Activated naive CD4-positive, alpha-beta T cell treated with anti-CD3 and anti-CD28 coated beads, Interleukin-2, amount 50 U/mL, for 16 hours (primary cell): ENCODE measurements around the gene ANAPC1.
"Not testable (repeated sequence)": the region's sequence is repeated elsewhere in the genome, so short reads cannot be mapped to it uniquely, and the experiment has no call there.

Source experiments
- DNase-seq: peaks from one replicate; pipeline ENCODE4 v3.0.0-alpha.2; 2020

ANAPC1 gene

DNA sequence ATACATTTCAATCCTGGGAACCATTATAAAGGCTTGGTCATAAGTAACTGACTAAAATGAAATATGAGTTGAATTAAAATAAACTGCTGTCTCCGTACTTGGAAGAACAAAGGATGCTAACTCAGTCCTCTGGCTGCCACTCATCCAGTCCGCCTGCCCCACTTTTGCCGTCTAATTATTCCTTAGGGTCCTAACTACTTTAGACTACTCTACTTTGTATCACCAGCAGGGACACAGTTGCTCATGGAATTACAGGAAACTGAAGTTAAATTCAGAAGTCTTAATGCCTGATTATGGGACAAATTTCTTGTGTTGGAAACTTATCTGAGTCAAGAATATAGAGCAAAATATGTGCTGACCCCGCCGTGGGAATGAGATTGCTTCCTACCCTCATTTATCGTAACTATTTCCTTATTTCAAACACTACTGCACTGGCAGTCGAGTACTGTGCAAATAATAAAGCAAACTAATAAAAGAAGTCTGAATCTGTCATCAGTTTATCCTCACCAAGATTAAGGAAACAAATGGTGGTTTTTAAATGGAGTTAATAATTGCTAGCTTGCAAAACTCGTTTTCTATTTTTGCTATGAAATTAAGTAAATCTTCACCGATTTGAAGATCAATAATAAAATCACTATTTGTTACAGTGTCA is 102.4 kb downstream of the ANAPC1 start:
- DNase-seq, result not testable (repeated sequence)

- not testable (repeated sequence) for DNase-seq
These were observed 106.8 kb downstream of the ANAPC1 start for GRCh38 chr2:111777155-111777554.

GRCh38 chr2:111776296-111776695 is 107.7 kb downstream of the ANAPC1 start:
- not testable (repeated sequence) for DNase-seq

- not testable (repeated sequence) for DNase-seq
These were observed 111.8 kb downstream of the ANAPC1 start for GRCh38 chr2:111772180-111772579.

GRCh38 chr2:111770916-111771658 is 112.9 kb downstream of the ANAPC1 start:
- not testable (repeated sequence) for DNase-seq

DNA sequence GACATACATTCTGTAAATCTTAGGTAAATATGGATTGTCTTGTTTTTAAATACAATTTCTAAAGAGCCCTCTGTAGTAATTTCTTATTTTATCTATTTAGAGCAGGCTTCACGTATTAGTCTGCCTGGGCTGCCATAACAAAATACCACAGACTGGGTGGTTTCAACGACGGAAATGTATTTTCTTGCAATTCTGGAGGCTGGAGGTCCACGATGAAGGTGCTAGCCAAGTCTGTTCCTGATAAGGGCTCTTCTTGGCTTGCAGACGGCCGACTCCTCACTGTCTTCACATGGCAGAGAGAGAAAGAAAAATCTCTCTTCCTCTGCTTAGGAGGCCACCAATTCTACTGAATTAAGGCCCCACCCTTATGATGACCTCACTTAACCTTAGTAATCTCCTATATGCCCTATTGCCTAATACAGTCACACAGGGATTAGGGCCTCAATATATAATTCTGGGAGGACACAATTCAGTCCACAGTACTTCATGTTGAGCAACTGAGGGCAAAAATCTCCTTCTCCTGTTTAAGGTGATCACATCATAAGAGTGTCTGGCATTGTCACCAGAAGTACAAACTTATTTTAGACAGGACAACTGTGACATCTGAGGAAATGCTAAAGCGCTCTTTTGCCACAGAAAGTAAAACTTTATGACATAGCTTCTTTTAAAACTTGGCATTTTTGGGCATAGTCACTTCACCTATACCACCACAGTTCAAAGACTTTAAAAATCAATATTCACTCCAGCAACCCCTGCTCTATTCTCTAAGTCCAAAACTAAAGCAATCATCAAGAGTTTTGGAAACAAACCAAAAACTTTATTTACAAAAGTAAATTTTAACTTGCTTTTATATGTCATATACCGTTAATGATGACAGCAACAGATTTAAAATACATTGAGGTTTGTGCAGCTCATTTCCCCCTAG is 115.5 kb downstream of the ANAPC1 start:
- not testable (repeated sequence) for DNase-seq

DNA sequence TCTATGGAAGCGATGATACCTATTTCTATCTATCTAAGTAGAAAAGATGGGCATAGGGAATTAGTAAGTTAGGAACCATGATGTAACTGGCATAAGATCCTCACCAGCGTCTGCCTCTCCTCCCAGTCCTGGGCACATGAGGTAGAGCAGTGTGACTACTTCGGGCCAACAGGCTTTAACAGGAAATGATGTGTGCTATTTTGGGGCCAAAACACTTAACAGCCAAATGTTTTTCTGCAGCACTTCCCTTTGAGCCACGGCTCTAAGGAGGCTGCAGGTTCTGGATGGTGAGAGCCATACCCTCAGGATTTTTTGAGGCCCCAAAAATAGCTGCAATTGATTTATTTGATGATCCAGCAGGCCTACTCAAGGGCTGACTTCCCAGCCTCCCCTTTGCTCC is 116.9 kb downstream of the ANAPC1 start:
- not testable (repeated sequence) for DNase-seq

- DNase-seq, result not testable (repeated sequence)
These were observed 117.7 kb downstream of the ANAPC1 start for GRCh38 chr2:111766295-111766694.

GRCh38 chr2:111764151-111764550 is 119.8 kb downstream of the ANAPC1 start:
- not testable (repeated sequence) for DNase-seq

GRCh38 chr2:111760697-111761284 is 123.2 kb downstream of the ANAPC1 start:
- not testable (repeated sequence) for DNase-seq

- DNase-seq, result not testable (repeated sequence)
These were observed 131.5 kb downstream of the ANAPC1 start for GRCh38 chr2:111752533-111752932.

DNA sequence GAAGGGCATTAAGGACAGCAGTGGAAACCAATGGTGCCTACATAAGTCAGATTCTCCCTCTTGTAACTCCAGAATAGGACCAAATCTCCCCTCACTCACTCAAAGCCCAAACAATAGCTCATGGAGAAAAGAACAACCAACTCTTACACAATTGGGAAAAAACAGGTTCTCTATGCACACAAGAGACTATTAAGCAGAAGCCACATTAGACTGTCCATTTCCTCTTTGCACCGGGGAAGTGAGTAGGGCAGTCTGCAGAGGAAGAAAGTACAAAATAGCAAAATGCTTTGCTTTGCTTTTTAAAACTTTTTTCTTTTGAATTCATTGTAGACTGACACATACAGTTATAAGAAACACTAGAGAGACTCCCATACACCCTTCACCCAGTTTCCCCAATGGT is 133.4 kb downstream of the ANAPC1 start:
- not testable (repeated sequence) for DNase-seq

- DNase-seq, result not testable (repeated sequence)
These were observed 135.6 kb downstream of the ANAPC1 start for GRCh38 chr2:111748429-111748828.

GRCh38 chr2:111747410-111748115 is 136.4 kb downstream of the ANAPC1 start:
- DNase-seq, result peak; percentile 73

DNA sequence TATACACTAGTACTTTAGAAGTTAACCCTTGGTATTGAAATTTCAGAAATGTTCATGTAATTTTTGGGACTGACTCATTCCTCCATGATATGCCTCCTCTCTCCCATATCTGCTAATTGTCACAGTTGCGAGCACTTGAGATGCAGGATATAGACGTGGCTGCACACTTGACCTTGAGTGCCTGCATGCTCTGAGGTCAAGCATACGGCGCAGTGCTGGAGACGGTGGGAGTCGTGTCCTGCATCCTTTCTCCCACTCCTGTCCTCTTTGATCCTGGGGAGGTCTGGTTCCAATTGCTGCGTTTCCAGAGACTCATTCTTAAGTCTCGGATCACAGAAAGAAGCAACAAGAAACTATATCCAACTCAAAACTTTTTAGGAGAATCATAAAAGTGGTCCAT is 139.2 kb downstream of the ANAPC1 start:
- DNase-seq, result not testable (repeated sequence)

- DNase-seq, result not testable (repeated sequence)
These were observed 142.5 kb downstream of the ANAPC1 start for GRCh38 chr2:111741517-111741916.

- not testable (repeated sequence) for DNase-seq
These were observed 147.9 kb downstream of the ANAPC1 start for GRCh38 chr2:111735838-111736721.

DNA sequence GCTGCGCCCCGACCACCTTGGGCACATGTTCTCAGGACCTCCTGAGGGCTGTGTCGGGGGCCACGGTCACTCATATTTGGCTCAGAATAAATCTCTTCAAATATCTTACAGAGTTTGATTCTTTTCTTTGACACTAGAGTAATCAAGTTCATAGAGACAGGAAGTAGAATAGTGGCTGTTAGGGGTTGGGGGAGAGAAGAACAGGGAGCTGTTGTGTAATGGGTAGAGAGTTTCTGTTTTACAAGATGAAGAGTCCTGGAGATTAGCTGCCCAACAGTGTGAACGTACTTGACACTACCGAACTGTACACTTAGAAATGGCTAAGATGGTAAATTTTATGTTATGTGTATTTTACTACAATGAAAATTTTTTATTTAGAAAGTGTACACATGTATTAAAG is 148.6 kb downstream of the ANAPC1 start:
- DNase-seq, result not testable (repeated sequence)

GRCh38 chr2:111729812-111730458 is 154.1 kb downstream of the ANAPC1 start:
- DNase-seq, result not testable (repeated sequence)

DNA sequence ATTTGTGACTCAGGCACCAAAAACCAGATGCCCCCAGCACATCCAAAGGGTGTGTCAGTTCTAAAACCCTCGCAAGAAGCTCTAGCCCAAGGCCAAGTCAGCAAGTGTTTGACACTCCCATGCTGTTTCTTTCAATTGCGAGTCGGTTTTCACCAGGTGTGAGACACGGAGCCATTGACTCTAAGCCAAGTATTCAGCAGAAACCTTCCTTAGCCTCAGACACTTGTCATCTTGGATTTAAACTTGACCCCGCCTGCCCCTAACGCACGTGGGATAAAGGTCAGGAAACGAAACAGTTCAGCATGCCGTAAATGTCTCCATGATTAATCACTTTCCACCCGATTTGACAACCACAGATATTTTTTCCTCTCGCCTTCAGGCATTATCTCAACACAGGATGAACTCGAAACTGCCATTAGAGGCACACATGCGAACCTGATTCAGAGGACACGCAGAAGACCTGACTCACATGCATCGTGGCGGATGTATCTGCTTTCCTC is 156.3 kb downstream of the ANAPC1 start:
- DNase-seq, result not testable (repeated sequence)
